HG03342 (cell line): ENCODE data around the gene EMP1.

ENCODE experiments used
- ATAC-seq: cut with Tn5 transposase; IDR thresholded peaks from one replicate; pipeline ENCODE4 v1.9.1; 2021; ENCODE audit warnings: mild to moderate bottlenecking, moderate library complexity; ENCODE audit not compliant: unreplicated experiment

Gene EMP1

GRCh38 chr12:13171921-13172859 is 24.3 kb upstream of the EMP1 start:
- no peak for ATAC-seq

- peak; percentile 94 for ATAC-seq
These were observed 23.3 kb upstream of the EMP1 start for GRCh38 chr12:13173012-13173932.

- no peak for ATAC-seq
These were observed 21.0 kb upstream of the EMP1 start for GRCh38 chr12:13175499-13175898.

GRCh38 chr12:13176256-13176655 is 20.3 kb upstream of the EMP1 start:
- no peak for ATAC-seq

GRCh38 chr12:13177373-13177772 is 19.2 kb upstream of the EMP1 start:
- ATAC-seq: no peak

- ATAC-seq: no peak
These were observed 18.6 kb upstream of the EMP1 start for GRCh38 chr12:13177906-13178305.

- no peak for ATAC-seq
These were observed 17.8 kb upstream of the EMP1 start for GRCh38 chr12:13178568-13179210.

- ATAC-seq: no peak
These were observed 17.1 kb upstream of the EMP1 start for GRCh38 chr12:13179211-13180074.

GRCh38 chr12:13181375-13182070 is 15.0 kb upstream of the EMP1 start:
- no peak for ATAC-seq

- no peak for ATAC-seq
These were observed 13.6 kb upstream of the EMP1 start for GRCh38 chr12:13182881-13183280.

- no peak for ATAC-seq
These were observed 12.9 kb upstream of the EMP1 start for GRCh38 chr12:13183620-13184019.

- ATAC-seq: no peak
These were observed 10.2 kb upstream of the EMP1 start for GRCh38 chr12:13186302-13186701.

- peak; percentile 53 for ATAC-seq
These were observed 9.1 kb upstream of the EMP1 start for GRCh38 chr12:13187399-13187798.

GRCh38 chr12:13189264-13189663 is 7.3 kb upstream of the EMP1 start:
- no peak for ATAC-seq

GRCh38 chr12:13190275-13190674 is 6.3 kb upstream of the EMP1 start:
- ATAC-seq: no peak

- ATAC-seq: no peak
These were observed 3.8 kb upstream of the EMP1 start for GRCh38 chr12:13192719-13193118.

- no peak for ATAC-seq
These were observed 2.9 kb upstream of the EMP1 start for GRCh38 chr12:13193505-13194231.

- ATAC-seq: no peak
These were observed 2.0 kb upstream of the EMP1 start for GRCh38 chr12:13194401-13195110.
